GM21367 (cell line): ENCODE data around the gene CAPN1.
"Not testable (repeated sequence)": the region's sequence is repeated elsewhere in the genome, so short reads cannot be mapped to it uniquely, and the experiment has no call there.

Experiments used
- ATAC-seq: cut with Tn5 transposase; IDR thresholded peaks from one replicate; pipeline ENCODE4 v1.9.1; 2021; ENCODE audit not compliant: unreplicated experiment

The CAPN1 gene

GRCh38 chr11:65215441-65216076 is 33.8 kb downstream of the CAPN1 start:
- ATAC-seq, result no peak

- no peak for ATAC-seq
These were observed 35.1 kb downstream of the CAPN1 start for GRCh38 chr11:65216830-65217229.

GRCh38 chr11:65217441-65218423 is 36.0 kb downstream of the CAPN1 start:
- ATAC-seq, result no peak

- no peak for ATAC-seq
These were observed 36.7 kb downstream of the CAPN1 start for GRCh38 chr11:65218446-65218845.

GRCh38 chr11:65219930-65220213 is 38.1 kb downstream of the CAPN1 start:
- no peak for ATAC-seq

GRCh38 chr11:65221026-65221425 is 39.3 kb downstream of the CAPN1 start:
- no peak for ATAC-seq

GRCh38 chr11:65223011-65223410 is 41.3 kb downstream of the CAPN1 start:
- no peak for ATAC-seq

- no peak for ATAC-seq
These were observed 43.2 kb downstream of the CAPN1 start for GRCh38 chr11:65224930-65225278.

GRCh38 chr11:65225279-65226102 is 43.8 kb downstream of the CAPN1 start:
- ATAC-seq, result no peak

- no peak for ATAC-seq
These were observed 44.3 kb downstream of the CAPN1 start for GRCh38 chr11:65226103-65226442.

- ATAC-seq, result no peak
These were observed 46.2 kb downstream of the CAPN1 start for GRCh38 chr11:65227879-65228278.

- no peak for ATAC-seq
These were observed 54.7 kb downstream of the CAPN1 start for GRCh38 chr11:65236194-65237059.

GRCh38 chr11:65238302-65238701 is 56.6 kb downstream of the CAPN1 start:
- not testable (repeated sequence) for ATAC-seq

- no peak for ATAC-seq
These were observed 59.4 kb downstream of the CAPN1 start for GRCh38 chr11:65241134-65241533.

- no peak for ATAC-seq
These were observed 60.0 kb downstream of the CAPN1 start for GRCh38 chr11:65241692-65242091.

GRCh38 chr11:65242389-65242788 is 60.7 kb downstream of the CAPN1 start:
- ATAC-seq, result no peak

GRCh38 chr11:65243797-65244196 is 62.1 kb downstream of the CAPN1 start:
- no peak for ATAC-seq

GRCh38 chr11:65245046-65245445 is 63.3 kb downstream of the CAPN1 start:
- ATAC-seq, result not testable (repeated sequence)

- no peak for ATAC-seq
These were observed 64.8 kb downstream of the CAPN1 start for GRCh38 chr11:65246506-65246905.

- ATAC-seq, result not testable (repeated sequence)
These were observed 66.5 kb downstream of the CAPN1 start for GRCh38 chr11:65248184-65248710.

- no peak for ATAC-seq
These were observed 69.7 kb downstream of the CAPN1 start for GRCh38 chr11:65251476-65251875.
